ENCODE measurements around the gene CADM1.

CADM1 gene

DNA sequence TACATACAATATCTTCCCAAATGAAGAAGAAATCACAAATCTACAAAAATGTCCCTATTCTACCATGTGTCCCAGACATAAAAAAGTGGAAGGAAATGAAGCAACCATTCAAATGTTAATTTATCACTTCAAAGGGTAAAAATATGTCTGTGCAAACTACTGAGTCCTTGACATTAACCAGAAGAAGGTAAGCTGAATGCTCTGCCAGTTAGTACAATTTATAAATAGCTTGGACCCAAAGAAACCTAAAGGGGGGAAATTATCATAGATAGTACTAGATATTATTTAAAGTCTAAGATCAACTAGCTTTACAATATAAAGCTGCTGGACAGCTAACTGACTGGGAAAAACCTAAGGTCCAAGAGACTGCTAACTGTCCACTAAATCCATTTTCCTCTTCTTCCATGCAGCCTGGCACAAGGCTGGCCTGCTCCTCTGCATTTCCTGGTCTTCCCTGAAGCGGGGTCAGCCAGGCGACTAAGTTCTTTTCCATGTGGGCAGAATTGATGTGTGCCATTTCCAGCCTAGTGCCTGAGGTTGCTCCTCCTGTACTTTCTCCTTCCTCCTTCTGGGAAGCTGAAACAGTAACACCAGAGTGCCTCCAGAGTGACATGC lies 190.9 kb downstream of the CADM1 start:
- no peak for DNase-seq

DNA sequence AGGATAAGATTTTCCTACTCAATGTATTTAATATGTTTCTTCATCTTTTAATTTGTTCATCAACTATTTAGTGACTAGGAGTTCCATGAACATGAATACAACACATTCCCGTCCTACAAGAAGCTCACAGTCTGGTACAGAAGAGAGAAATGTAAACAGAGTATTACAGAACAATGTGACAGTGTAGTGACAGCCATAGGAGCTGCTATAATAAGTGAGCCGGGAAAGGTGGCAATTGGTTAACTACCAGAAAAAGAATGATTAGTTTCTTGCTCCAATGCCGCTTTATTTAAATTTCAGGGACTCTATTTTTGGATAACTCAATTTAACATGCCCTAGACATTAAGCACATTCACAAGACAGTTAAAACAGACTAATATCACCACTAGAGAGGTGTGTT lies 192.3 kb downstream of the CADM1 start:
- no peak for DNase-seq

DNA sequence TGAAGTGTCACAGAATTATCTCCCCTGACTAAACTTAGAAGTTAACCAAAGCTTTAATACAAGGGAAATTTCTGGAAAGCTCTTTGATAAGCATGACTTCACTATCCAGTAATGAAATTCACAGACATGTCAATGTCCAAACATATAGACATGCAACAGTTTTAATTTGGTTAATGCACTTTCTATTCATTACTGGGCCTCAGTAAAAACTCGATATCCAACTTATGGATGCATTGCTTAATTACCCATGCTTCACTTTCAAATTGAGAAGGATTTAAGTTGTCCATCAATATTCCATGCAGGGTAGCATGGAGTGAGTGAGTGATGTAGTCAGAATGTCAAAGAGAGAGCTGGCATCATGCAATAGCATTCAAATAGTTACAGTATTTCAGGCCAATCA lies 197.5 kb downstream of the CADM1 start:
- no peak for DNase-seq

DNA sequence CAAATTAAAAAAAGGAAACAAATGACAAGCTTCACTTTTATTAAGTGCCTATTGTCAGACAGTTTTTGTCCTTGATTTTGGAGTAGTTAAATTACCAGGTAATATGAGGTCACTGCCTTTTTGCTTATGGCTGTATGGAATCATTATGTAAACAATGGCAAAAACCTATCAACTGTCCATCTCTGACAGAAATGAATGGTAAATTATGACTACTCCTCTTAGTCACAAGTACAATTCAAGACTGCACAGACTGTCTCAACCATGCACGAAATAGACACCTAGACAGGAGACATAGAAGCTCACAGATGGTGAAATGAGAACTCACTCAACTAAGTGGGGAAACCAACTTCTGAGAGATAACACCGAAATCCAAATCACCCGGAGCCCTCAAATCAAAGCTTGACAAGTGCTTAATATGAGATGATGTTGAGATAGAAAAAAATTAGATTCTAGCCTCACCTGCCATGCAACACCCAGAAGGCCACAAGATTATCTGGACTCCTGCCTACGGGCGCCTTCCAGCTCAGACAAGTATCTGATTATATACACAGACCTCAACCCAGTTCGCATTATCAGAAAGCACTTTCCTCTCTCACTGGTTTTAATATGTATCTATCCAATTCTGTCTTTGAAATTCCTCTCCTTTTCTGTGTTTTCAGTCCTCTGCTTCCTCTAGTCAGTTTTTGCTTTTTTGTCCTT lies 199.3 kb downstream of the CADM1 start:
- DNase-seq = no peak

DNA sequence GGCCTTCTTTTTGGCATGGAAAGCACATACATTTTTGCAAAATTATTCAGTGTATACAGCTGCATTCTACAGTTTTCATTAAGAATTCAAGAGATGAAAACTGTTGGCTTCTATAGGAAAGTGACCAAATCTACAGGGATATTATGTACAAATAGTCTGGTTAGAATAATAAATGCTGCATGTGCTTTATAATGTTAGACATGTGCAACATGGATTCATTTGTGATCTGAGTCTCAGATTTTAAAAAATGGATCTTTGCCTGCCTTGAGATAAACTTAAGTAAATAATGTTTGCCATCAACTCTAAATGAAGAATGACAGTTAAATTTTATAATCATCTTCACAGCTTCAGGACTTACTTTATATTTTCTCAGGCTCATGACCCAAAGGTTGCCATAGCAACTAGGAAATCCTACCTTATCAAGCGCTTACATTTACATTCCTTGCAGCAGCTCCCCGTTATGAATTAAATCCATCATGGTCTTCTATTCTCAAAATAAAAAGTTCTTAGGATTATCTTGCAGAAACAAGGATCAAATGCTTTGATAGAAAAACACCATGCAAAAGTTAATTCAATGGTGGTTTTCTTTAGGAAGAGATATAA lies 200.2 kb downstream of the CADM1 start:
- no peak for DNase-seq

DNA sequence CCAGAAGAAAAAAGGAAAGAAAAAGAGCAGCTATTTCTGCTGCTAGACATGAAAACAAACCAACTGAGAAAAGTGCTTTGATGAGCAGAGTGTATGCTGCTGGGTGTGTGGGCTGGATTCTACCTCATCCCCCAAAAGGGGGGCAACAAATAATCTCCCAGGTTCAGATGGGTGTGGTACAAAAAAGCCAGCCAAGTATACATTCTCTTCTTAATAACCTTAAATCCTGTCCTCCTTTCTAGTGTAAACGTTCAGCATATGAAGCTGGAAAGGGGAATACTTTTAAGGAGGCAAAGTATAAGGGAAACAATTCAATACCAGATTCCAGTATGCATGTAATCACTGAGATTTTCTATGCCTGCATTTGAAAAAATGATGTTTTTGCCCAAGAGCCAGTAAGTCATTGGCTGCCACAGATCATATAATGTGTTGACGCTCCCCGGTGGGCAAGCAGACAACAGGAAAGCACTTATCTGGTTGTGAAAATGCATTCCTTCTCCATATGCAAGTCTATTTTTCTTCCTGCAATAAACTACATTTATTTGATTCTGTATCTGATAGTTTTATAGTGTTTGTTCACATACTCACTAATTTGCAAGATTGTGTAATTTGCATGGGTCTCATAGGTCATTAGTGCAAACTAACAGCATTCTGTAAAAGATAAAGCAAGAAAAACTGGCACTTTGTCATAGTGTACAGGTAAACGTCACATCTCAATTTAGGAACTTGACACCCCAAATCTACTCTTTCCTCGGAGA lies 201.1 kb downstream of the CADM1 start:
- no peak for DNase-seq

DNA sequence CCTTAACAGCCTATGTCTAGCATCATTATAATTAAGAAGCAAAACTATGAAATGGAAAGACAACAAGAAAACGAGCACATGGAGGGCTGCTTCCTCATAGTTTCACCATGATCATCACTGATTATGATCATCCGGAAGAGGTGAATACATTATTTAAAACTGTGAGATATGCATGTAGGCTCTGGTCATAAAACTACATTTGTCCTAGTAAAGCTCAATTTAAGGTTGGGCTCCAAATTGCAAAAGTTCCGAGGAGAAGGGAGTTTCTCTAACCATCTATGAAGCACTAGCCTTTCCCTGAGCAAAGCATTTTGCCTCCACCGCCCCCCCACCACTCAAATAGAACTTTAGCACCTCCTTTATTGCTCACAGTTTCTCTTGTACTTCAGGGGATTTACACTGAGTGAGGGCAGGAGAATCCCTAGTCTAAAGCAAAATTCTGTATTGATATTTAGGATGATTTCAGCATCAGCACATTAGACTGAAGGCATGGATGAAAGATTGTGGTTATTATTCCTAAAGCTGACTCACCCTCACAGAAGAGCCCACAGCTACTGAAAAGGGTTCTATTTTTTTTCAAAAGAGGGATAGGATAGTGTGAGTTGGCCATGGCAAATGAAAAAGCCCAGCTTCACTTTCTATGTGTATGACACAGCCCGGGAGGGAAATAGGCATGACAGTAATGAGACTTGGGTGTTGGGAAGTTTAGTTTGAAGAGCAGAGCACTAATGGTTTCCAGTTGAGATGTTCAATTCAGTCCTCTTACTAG lies 203.4 kb downstream of the CADM1 start:
- no peak for DNase-seq

DNA sequence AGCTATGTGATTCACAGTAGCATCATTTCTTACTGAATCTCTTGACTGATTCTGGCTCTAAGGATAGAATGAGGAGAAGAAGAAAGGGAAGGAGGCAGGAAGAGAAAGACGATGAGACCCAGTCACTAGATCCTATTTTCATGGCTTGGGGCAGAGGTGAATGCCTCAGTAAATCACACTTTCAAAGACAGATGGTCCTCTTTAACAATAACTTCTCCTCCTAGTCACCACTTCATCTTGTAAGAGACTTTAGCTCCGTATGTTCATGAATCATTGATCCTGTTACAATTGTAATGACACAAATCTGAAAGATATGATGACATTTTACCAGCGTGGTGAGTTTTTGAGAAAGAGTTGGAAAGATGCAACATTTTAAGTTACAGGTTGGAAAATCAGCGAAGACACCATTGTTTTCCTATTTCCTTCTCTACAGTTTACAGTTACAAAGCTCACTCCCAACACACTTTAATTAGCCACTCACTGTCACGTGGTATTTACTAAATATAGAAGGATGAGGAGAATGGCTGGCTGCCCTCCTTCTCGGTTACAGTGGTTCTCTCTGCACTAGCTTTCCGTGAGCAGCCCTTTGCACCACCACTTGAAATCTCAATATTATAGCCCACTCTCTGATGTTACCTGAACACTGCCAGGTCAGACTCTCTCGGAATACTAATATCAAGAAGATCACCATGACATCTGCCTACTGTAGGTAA lies 205.8 kb downstream of the CADM1 start:
- DNase-seq = no peak

DNA sequence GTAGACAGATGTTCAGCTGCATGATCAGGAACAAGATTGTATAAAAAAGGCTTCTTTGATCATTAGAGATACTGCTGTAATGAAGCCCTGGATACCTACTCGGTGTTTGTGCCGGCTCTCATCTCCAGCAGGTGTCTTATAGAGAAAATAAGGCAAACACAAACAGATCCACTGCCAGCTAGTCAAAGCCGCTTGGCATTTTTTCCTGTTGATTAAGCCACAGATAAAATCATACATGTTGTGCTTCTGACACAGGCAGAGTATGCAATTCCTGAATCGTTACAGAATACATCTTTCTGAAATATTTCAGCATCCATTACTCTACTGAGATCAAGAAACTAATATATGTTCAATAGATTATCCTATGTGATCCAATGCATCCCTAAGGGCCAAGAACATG lies 206.9 kb downstream of the CADM1 start:
- no peak for DNase-seq

DNA sequence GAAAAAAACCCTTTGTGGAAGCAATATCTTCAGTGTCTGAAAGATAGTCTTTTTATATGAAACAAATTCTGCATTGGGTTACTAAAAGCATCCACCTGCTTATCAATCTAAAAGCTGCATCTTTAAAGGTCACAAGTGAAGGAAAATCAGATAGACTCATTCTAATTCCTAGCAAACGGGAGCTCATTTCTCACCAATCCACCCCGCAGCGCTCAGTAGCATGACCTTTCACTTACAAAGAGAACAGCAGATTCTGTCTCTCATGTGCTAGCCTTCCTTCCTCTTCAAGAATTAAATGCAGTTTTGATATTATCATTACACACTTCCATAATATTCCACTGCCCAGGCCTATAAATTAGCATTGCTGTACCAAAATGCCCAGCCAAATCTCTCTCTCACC lies 212.9 kb downstream of the CADM1 start:
- no peak for DNase-seq

DNA sequence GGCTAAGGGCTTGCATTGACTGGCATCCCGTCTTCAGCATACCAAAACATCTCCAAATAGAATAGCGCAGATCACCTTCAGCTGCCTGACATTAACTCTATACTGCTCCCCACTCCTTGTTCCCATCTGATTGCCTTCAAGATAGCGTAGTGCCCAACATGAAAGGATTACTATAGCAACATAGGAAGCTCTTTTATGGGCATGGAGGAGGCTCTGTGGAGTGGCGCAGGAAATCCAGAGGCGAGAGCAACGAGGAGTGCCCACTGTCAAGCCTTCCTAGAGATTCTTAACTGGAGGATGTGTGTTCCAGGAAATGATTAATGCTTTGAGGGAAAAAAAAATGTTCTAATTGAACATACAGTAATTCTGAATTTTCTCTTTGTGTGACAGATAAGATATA lies 213.3 kb downstream of the CADM1 start:
- DNase-seq = no peak

DNA sequence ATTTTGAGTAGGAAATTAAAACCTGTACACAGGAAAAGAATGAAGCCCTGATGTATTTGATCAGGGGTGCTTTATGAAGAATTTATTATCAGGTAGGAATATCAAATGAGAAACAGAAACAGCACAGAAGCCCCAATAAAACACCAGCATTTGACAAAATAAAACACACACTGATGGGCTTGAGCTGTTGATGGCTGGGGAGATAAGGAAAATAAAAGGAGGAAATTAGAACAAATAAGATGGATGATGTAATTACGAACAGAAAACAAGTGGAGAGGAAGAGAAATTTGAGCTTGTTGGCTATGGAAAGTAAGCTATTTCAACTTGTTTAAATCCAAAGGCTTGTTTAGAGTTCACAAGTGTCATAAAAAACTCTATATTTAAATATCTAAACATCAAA lies 213.7 kb downstream of the CADM1 start:
- DNase-seq = no peak

DNA sequence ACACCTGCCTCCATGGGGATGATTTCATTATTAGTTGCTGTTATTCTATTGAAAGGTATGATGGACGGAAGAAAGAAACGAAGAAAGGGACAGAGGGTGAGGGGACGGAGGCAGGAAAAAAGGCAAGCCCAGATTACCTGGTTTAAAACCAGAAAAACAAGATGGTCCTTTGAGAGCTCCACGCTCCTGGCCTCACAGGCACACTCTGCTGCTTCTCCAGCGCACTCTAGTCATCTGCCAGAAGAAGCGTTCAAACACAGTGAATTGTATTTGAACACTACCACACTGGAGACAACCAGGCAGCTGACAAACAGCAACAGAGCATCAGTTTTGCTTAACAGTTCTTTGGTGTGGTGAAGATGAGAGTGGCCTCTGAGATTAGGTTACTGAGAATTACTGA lies 216.9 kb downstream of the CADM1 start:
- no peak for DNase-seq

DNA sequence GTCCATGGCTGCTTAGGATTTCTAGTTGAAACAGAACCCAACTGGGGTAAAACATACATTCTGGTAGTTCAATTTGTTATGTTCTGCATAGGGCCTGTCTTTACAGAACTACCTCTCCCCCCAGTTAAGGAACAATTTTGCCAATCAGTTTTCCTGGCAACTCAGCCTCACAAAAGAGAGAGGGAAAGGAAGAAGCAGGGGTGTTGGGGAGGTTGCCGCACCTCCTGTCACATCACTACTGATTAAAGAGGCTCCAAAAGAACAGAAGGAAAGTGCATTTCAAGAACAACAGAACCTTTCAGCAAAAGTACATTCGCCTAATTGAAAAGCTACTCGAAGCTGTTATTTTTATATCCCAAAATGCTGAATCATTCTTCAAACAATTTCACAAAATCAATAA lies 217.6 kb downstream of the CADM1 start:
- no peak for DNase-seq

DNA sequence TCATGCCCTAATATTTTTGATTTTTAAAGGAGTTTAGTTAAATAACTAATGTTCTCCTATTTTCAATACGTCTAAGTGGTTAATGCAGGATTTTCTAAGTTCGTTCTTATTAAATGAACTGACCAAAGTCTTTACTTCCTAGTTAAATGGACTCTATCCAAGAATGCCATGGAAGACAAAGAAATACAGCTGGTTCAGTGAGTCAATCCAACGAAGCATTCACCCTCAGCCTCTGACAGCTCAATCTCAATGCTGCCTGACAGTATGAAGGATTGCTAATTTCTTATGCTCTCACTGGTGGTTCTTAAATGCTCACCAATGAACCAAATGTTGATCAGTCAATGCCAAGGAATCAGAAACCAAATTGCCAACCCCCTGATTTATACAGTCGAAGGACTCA lies 219.4 kb downstream of the CADM1 start:
- no peak for DNase-seq

DNA sequence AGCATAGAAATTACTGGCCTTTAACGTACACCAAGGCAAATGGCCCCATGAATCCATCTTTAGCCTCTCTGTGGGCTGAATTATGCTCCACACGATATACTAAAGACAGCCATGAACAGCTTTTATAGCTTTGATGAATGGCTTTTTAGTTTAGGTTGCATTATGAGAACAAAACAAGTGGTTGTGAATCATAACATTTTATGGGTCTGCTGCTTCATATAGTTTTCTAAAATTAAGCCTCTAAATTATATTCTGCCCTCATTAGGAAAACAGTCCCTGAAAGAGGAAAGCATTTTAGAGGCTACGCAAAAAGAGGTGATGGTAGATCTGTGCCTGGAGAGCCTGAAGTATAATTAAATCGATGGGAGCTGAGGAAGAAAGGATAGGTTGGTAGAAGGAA lies 221.3 kb downstream of the CADM1 start:
- no peak for DNase-seq

DNA sequence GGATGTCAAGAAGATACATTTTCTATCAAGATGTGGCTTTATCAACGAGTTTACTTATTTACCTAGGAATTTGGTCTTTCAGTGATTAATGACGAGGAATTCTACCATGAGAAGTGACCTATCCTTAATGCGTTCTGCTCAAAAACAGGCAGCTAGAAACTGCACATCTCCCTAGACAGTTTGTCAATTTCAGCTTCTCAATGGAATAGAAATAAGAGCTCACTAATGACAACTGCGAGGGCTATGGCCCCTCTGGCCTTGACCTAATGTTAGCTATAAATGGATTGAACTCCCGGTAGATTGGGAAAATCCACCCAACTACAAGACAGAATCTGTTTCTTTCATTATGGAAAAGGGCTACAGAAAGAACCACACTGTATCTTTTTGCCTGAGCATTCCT lies 223.4 kb downstream of the CADM1 start:
- DNase-seq = no peak

DNA sequence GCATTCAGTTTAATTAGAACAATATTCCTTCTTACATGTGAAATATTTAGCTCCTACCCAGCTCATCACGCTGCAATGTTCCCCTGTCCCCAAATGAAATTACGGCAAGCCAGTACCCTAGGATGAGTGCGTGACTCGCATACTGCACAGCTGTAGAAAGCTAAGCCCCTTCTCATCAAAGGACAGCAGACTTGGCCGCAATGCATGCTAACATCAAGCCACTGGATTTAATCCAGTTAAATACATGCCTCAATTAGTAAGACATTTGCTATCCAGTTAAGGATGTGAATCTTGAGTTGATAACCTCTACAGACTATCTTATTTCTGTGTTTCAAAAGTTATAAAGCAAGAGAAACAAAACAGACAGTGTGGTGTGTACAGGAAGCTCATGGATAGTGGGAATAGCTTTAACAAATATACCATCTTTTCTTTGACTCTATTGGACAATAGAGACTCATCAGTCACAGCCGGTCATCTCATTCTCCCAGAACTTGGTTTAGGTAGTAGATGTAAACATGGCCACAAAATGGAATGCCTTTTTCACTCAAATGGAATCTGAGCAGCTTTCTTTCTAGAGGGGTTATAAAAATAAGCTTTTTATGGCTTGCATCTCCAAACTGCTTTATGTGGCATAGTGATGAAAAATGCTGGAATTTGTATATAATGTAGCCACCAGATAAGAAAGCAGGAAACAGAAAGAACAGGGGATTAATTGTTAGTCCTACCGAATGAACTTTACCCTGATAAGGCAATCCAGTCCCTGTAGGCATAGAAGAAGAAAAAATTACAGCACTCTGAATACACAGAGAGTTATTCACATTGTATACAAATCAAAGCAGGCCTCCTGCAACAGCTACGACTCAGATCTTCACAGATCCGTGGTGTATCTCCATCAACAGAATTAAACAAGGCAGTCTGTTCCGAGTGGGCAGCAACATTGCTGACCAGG lies 224.1 kb downstream of the CADM1 start:
- DNase-seq = no peak

DNA sequence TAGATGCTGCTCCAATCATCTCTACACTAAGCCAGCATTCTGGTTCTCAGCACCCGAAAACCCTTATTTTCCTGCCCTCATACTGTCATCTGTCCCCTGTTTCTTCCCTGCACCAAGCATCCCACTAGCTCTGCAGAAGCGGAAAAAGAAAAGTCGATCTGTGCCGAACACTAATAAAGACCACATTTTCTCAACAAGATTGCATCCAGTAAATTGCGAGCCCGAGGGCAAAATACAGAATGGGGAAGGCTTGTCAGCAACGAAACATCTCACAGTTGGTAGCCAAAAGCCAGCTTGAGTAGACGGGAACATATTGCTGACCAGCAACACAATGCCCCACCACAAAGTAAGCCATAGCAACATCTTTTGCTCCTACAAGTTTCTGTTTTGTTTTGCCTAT lies 227.4 kb downstream of the CADM1 start:
- DNase-seq = no peak

DNA sequence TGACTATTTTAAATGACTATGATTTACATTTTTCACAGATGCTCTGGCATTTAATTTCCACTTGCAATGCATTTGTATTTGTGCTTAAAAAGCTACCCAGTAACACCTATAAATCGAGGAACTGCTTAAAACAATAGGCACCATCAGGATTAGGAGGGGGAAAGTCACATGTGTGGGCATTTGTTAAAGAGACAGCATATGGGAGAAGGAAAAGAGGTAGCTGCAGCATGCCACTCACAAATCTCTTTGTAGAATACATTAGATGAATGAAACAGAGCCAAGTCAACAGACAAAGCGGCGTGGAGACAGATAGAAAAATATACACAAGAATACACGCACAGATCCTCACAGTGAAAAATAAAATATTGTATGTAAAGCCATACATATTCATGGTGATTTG lies 228.0 kb downstream of the CADM1 start:
- no peak for DNase-seq

DNA sequence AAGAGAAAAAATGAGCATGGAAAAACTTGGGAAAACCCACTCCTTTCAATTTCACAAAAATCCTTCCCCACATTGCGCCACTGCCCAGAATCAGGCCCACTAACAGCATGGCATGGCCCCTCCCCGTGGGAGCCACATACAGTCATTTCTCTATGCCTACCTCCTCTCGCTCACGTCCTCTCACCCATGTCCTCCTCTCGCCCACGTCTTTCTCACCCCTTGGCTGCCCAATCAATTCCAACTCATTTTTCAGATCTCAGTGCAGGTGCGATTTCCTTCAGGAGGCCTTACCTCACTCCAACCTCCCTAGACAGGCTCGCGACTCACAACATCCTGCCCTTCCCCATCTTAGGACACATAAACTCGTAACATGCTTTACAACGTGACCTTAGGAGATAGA lies 229.2 kb downstream of the CADM1 start:
- no peak for DNase-seq

All from stimulated activated CD4-positive, alpha-beta T cell treated with anti-CD3 and anti-CD28 coated beads, Interleukin-1b, Interleukin-23, amount 100 ng/mL, for 48 hours (primary cell).